SK-N-SH treated with all-trans-retinoic acid at 6 μM for 48 hours (cell line): ENCODE measurements around the gene DCAF8L2.

Source experiments
- ATAC-seq: fragments of 200-7000 bp; cut with Tn5 transposase; 3 replicates; pipeline ENCODE4 v1.9.1; 2020; ENCODE audit warnings: mild to moderate bottlenecking, moderate library complexity
- ARNTL ChIP-seq: fragments of 450-650 bp; formaldehyde crosslinking; IDR thresholded peaks from 2 replicates; pipeline ENCODE4 v1.5.0; 2020; ENCODE audit warnings: low read depth, mild to moderate bottlenecking, moderate library complexity, borderline replicate concordance
- BACH2 ChIP-seq: fragments of 250-450 bp; sonication (Bioruptor Pico); IDR thresholded peaks from 2 replicates; pipeline ENCODE4 v1.9.0; 2021; ENCODE audit warnings: mild to moderate bottlenecking, borderline replicate concordance
- CSDC2 ChIP-seq: fragments of 250-450 bp; sonication (Bioruptor Pico); IDR thresholded peaks from 2 replicates; pipeline ENCODE4 v1.5.0; 2020; ENCODE audit warnings: mild to moderate bottlenecking, moderate library complexity
- CSRNP3 ChIP-seq: fragments of 250-450 bp; sonication (Bioruptor Pico); IDR thresholded peaks from 2 replicates; pipeline ENCODE4 v1.5.1; 2021; ENCODE audit warnings: mild to moderate bottlenecking, moderate library complexity
- ESRRG ChIP-seq: fragments of 250-450 bp; sonication (Bioruptor Pico); IDR thresholded peaks from 2 replicates; pipeline ENCODE4 v1.6.1; 2021; ENCODE audit warnings: mild to moderate bottlenecking
- GLIS3 ChIP-seq: fragments of 250-450 bp; sonication (Bioruptor Pico); IDR thresholded peaks from 2 replicates; pipeline ENCODE4 v1.5.0; 2020; ENCODE audit warnings: mild to moderate bottlenecking, moderate library complexity
- ISL1 ChIP-seq: fragments of 250-450 bp; sonication (Bioruptor Pico); IDR thresholded peaks from 2 replicates; pipeline ENCODE4 v2.1.2; 2022; ENCODE audit warnings: mild to moderate bottlenecking, moderate library complexity
- OSR1 ChIP-seq: fragments of 250-450 bp; sonication (Bioruptor Pico); IDR thresholded peaks from 2 replicates; pipeline ENCODE4 v1.8.0; 2022; ENCODE audit warnings: moderate library complexity, mild to moderate bottlenecking, inconsistent platforms
- PATZ1 ChIP-seq: fragments of 250-450 bp; sonication (Bioruptor Pico); IDR thresholded peaks from 2 replicates; pipeline ENCODE4 v1.8.0; 2020; ENCODE audit warnings: mild to moderate bottlenecking, moderate library complexity, borderline replicate concordance
- PPARA ChIP-seq: fragments of 250-450 bp; sonication (Bioruptor Pico); IDR thresholded peaks from 2 replicates; pipeline ENCODE4 v1.5.0; 2020; ENCODE audit warnings: mild to moderate bottlenecking, borderline replicate concordance
- RARB ChIP-seq: fragments of 250-450 bp; sonication (Bioruptor Pico); IDR thresholded peaks from 2 replicates; pipeline ENCODE4 v1.8.0; 2021; ENCODE audit warnings: mild to moderate bottlenecking, moderate library complexity
- SNAI2 ChIP-seq: fragments of 250-450 bp; sonication (Bioruptor Pico); IDR thresholded peaks from 2 replicates; pipeline ENCODE4 v1.5.0; 2020; ENCODE audit warnings: mild to moderate bottlenecking, moderate library complexity
- TCF4 ChIP-seq: fragments of 250-450 bp; sonication (Bioruptor Pico); IDR thresholded peaks from 2 replicates; pipeline ENCODE4 v1.8.0; 2021; ENCODE audit warnings: mild to moderate bottlenecking, moderate library complexity, borderline replicate concordance
- TOX ChIP-seq: fragments of 250-450 bp; sonication (Bioruptor Pico); IDR thresholded peaks from 2 replicates; pipeline ENCODE4 v1.8.0; 2021; ENCODE audit warnings: mild to moderate bottlenecking, moderate library complexity, borderline replicate concordance
- TSHZ2 ChIP-seq: fragments of 250-450 bp; sonication (Bioruptor Pico); IDR thresholded peaks from 2 replicates; pipeline ENCODE4 v1.5.0; 2020; ENCODE audit warnings: mild to moderate bottlenecking, moderate library complexity
- ZC3H10 ChIP-seq: fragments of 250-450 bp; sonication (Bioruptor Pico); IDR thresholded peaks from 2 replicates; pipeline ENCODE4 v1.5.1; 2021; ENCODE audit warnings: mild to moderate bottlenecking, moderate library complexity
- ZFP3 ChIP-seq: fragments of 250-450 bp; sonication (Bioruptor Pico); IDR thresholded peaks from 2 replicates; pipeline ENCODE4 v1.5.0; 2020; ENCODE audit warnings: mild to moderate bottlenecking, moderate library complexity
- ZFP30 ChIP-seq: fragments of 450-650 bp; formaldehyde crosslinking; IDR thresholded peaks from 2 replicates; pipeline ENCODE4 v1.5.0; 2022; ENCODE audit warnings: mild to moderate bottlenecking, moderate library complexity
- ZNF565 ChIP-seq: fragments of 450-650 bp; formaldehyde crosslinking; conservative IDR thresholded peaks from 2 replicates; pipeline ENCODE4 v1.5.0; 2020; ENCODE audit warnings: low read depth, mild to moderate bottlenecking, moderate library complexity
- ZNF70 ChIP-seq: fragments of 450-650 bp; formaldehyde crosslinking; IDR thresholded peaks from 2 replicates; pipeline ENCODE4 v1.5.0; 2020; ENCODE audit warnings: mild to moderate bottlenecking, moderate library complexity
- ZNF8 ChIP-seq: fragments of 450-650 bp; formaldehyde crosslinking; IDR thresholded peaks from 2 replicates; pipeline ENCODE4 v1.5.0; 2020; ENCODE audit warnings: mild to moderate bottlenecking, moderate library complexity

Gene DCAF8L2

GRCh38 chrX:27731962-27732361 lies 141.8 kb downstream of the DCAF8L2 start:
- ATAC-seq, result no peak
- no peak for TF ChIP-seq ARNTL (CRISPR knock-in tag)
- no peak for TF ChIP-seq SNAI2
- TF ChIP-seq TOX (CRISPR knock-in tag), result no peak
- TF ChIP-seq ZNF565 (CRISPR knock-in tag), result no peak
- no peak for TF ChIP-seq BACH2
- no peak for TF ChIP-seq CSDC2 (CRISPR knock-in tag)
- TF ChIP-seq RARB, result no peak
- no peak for TF ChIP-seq ZNF70 (CRISPR knock-in tag)
- TF ChIP-seq ESRRG (CRISPR knock-in tag), result no peak
- TF ChIP-seq ISL1, result no peak
- TF ChIP-seq ZFP30 (CRISPR knock-in tag), result no peak
- no peak for TF ChIP-seq TCF4 (CRISPR knock-in tag)
- no peak for TF ChIP-seq OSR1 (CRISPR knock-in tag)
- TF ChIP-seq CSRNP3 (CRISPR knock-in tag), result no peak
- TF ChIP-seq ZNF8, result no peak
- TF ChIP-seq PPARA (CRISPR knock-in tag), result no peak
- no peak for TF ChIP-seq TSHZ2 (CRISPR knock-in tag)
- no peak for TF ChIP-seq ZFP3
- TF ChIP-seq PATZ1 (CRISPR knock-in tag), result no peak
- TF ChIP-seq GLIS3 (CRISPR knock-in tag), result no peak

- no peak for ATAC-seq
- no peak for TF ChIP-seq ZFP30 (CRISPR knock-in tag)
- TF ChIP-seq TSHZ2 (CRISPR knock-in tag), result no peak
- TF ChIP-seq GLIS3 (CRISPR knock-in tag), result no peak
- TF ChIP-seq ISL1, result no peak
- TF ChIP-seq ZNF565 (CRISPR knock-in tag), result no peak
- no peak for TF ChIP-seq CSDC2 (CRISPR knock-in tag)
- TF ChIP-seq CSRNP3 (CRISPR knock-in tag), result no peak
- no peak for TF ChIP-seq PATZ1 (CRISPR knock-in tag)
- TF ChIP-seq ZC3H10 (CRISPR knock-in tag), result no peak
- no peak for TF ChIP-seq PPARA (CRISPR knock-in tag)
- TF ChIP-seq ZFP3, result no peak
- no peak for TF ChIP-seq ARNTL (CRISPR knock-in tag)
Measured at GRCh38 chrX:27735914-27736313, 145.8 kb downstream of the DCAF8L2 start.
